HG02884 (cell line): ENCODE data around the gene KCND2.
"Not testable (repeated sequence)": the region's sequence is repeated elsewhere in the genome, so short reads cannot be mapped to it uniquely, and the experiment has no call there.

ENCODE experiments used
- ATAC-seq: cut with Tn5 transposase; IDR thresholded peaks from one replicate; pipeline ENCODE4 v1.9.1; 2021; ENCODE audit warnings: mild to moderate bottlenecking, moderate library complexity; ENCODE audit not compliant: unreplicated experiment

KCND2 gene

DNA sequence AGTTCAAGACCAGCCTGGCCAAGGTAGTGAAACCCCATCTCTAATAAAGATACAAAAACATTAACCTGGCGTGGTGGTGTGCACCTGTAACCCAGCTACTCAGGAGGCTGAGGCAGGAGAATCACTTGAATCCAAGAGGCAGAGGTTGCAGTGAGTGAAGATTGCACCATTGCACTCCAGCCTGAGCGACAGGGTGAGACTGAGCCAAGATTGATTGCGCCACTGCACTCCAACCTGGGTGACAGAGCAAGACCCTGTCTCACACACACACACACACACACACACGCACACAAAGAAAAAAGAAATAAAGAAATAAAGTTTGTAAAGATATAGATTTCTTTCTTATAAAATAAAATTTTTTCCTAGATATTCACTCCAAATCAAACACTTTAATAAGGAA is 305.7 kb downstream of the KCND2 start:
- not testable (repeated sequence) for ATAC-seq

DNA sequence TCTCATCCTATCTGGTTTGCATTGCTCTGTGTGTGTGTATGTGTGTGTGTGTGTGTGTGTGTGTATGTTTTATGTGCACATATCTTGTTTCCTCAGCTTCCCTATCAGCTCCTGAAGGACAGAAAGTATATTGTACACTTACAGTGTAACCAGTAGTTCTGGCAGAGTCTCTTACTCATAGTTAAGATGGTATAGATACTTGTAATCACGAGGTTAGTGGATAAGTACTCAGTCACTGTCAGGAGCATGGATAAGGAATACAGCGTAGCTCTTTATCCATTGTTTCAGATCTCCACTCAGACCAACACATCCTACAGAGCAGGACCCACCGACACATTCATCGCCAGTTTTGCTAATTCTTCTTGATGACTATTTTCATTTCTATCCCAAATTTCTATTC is 309.9 kb downstream of the KCND2 start:
- no peak for ATAC-seq

DNA sequence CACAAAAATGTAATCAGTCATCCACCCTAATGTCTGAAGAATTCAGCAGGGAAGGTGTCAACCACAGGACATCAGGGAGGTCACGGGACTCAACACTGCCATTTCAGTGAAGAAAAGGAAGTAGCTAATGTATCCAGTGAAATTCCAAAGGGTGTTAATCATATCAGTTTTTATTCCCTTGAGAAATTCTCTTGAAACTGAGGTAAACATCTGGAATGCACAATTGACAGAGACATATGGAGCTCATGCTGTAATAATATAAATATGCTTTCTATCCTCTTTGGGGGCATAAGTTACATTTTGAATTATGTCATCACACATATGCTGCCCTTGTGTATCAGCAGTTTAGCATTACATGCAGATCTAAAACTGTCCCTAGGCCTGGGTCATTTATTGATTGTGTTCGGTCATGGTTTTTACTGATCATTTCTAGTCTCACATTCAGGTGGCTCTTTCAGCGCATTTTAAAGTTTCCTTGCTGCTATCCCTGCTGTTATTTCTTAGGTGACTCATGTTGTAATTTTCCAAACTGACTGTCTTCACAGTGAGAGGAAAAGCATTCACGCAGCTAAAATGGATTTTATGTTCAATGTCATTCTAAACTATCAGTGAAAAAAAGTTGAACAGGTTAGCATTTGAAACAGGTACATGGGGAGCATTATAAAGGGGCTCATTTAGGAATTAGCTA is 311.1 kb downstream of the KCND2 start:
- no peak for ATAC-seq

DNA sequence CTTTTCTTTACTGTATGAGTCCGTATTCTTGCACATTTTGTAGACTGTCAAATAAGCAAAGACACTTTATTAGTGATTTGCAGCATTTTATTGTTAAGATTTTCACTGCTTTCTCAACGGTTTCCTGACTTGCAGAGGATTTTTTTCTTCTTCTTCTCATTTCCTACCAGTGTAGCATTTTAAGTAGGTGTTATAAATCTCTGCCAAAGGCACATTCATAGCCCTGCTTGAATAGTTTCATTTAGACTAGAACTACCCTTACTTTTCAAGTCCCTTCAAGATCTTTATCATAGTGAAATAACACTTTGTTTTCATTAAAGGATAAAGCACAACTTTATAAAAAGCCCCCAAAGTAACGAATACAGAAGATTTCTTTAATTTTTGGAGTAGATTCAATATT is 313.6 kb downstream of the KCND2 start:
- ATAC-seq: no peak

DNA sequence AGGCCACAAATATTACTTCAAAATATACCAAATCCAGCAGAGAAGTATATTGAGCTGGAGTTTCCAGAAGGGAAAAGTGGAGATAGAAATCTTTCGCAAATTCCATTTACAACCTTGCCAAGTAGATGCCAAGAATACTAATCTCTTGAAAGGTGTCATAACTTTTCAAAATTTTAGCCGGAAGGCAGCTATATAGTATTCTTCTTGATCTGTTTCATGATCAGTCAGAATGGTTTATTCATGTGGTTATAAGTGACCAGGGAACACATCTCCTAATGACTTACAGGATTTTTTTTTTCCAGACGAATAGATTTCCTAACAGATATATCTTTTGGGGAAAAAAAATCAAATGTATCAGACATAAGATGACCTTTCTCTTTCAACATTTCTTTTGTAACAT is 314.3 kb downstream of the KCND2 start:
- no peak for ATAC-seq

DNA sequence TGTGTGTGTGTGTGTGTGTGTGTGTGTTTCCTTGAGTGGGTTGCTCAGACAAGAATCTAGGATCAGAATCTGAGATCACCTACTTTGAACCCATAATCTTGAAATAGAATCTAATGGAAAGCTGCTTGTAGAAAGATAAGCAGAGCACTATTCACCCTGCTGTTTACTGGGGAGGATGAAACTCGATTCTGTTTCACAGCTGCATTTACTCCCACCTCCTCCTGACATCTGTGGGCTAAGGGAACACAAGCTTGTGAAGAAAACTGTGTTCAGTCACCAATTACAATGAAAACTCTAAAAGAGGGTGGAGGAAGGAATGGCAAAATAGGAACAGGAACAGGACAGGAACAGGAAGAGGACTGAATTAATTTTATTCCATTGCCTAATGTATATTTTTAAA is 315.4 kb downstream of the KCND2 start:
- ATAC-seq: no peak

DNA sequence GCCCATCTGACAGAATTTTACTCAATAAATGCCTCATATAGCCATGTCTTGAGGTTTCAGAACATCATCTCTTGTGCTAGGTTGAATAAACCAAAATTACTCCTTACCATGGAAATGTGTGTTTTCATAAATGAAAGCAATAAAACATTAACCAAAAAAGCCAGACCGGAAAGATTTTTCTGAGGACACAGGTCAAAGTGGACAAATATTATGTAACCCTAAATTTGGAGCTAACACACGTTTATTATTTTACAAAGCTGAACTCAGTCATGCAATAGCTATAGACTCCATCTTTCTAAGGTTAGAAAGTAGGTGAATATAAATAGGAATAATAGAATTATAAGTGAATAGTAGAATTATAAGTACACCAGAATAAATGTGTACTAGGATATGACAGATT is 315.9 kb downstream of the KCND2 start:
- no peak for ATAC-seq

DNA sequence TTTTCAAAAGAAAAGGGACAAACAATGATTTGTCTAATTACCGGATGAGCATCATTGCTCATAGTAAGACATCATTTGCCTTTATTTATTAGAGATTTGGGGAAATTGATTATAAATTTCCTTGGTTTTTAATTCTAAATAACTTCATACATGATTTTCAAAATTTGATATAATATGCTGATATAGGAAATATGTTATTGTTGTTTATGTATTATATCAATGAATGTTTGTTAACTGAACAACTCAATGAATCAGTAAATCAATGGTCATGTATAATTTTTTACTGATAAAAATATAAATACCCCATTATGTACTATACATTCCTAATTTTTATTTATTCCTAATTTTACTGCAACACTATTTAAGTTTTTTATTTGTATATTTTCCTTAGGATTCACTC is 327.6 kb downstream of the KCND2 start:
- ATAC-seq: no peak

DNA sequence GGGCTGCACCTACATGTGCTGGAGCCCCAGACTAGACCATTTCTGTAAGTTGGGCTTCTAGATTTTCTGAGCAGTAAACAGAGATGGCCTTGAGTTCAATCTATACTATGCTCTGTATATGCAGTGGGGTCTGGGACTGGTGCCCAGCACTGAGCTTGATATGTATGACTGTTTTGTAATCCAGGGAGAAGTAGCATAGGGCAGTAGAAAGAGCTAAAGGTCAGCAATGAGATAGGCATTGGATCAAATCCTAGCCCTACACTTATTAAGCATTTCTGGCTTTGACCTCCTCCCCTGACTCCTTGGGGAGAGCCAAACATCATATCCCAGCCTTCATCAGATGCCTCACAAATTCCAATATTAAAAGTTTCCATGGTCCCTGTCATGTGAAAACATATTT is 330.4 kb downstream of the KCND2 start:
- no peak for ATAC-seq

DNA sequence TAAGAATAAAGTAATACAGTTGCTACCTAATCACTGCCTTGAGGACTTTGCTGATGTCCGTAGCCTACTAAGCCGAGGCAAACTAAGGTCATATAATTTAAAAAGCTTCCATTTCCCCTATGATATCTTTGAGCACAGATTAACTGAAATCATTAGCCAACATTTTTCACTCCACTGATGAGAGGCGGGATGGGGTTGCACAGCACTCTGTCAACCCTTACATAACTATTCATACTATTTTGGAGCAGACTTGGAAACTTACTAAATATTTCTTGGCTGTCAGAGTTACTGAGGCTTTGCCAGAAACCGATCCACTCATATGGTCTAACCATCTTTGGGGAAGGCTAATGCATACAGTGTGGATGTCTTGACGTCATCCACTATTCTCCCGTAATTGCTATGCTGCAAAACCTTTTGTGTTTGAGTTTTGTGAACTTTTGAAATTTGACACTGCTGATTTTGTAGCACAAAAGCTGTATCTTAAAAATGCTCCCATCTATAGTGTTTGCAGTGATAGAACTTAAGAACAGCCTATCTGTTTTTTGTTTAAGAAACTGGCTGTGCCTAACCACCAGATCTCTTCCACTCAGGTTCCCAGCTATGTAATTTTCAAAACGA is 336.3 kb downstream of the KCND2 start:
- ATAC-seq: no peak

DNA sequence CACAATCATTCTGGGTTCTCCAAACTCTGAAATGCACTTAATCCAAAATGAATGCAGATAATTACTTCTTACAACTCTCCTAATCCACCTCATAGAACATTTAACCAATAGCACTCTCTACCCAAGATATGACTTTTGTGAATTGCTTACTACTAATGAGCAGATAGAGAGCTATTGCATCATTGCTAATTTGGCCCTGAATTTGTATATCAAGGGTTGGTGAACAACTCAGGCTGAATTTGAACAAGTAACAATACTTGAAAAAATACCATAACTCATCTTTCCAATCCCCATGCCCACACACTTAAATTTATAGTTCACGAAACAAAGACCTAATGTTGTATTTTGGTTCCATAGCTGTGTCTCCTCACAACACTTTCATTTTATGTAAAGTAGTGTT is 339.0 kb downstream of the KCND2 start:
- ATAC-seq: no peak

DNA sequence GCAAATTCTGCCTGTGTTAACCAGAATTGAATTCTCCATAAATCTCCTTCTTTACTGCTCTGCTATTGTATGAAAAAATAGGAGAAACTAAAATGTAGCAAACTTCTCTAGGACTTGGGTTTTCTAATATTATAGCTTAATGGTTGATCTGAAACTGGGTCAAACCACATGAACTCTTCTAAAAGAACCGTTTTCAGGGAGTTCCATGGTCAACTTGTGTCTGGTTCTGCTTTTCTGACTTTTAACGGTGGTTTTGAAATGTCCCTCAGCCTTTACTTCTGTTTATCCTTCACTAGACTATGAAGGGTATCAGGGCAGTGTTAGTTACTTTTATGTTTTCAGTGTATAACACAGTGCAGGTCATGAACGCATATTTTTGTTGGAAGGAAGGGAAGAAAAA is 342.7 kb downstream of the KCND2 start:
- ATAC-seq: no peak

DNA sequence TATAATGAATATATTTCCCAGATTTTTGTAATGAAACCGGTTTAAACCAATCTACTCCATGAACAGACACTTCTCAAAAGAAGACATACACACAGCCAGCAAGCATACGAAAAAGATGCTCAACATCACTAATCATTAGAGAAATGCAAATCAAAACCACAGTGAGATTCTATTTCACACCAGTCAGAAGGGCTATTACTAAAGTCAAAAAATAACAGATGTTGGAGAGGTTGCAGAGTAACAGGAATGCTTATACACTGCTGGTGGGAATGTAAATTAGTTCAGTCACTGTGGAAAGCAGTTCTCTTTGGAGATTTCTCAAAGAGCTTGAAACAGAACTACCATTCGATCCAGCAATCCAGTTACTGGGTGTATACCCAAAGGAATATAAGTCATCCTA is 344.3 kb downstream of the KCND2 start:
- ATAC-seq: no peak

DNA sequence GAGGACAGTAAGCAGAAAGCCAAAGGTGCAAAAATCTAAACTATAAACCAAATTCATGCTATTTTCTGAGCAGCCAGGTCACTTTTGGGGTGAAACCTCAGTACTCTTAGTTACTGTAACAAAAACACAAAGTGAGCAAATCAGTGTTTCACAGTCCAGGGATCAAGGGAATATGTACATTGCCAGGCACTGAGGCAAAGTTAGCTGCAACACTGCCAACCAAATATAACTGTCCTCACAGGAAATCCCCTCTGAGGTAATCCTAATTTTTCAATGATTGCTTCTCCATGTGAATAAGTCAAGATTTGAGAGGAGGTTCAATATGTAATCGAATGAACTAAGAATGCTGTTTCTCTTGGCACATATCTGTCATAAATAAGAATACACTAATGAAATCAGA is 355.3 kb downstream of the KCND2 start:
- no peak for ATAC-seq

DNA sequence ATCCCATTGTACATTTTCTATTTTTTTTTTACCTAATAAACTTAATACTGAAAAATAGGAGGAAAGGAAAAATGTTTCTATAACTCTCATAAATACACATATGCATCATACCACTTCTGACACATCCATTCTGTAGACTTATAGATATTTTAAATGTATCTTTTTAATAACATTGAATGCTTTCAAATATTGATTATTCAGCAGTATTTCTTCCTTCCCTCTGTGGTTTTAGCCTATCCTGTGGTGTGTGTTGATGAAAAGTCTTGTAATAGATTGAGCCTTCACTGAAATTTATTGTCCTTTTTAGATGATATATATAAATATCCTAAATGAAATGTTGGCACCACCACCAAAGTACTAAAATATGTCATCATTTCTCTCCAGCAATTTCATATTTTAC is 366.9 kb downstream of the KCND2 start:
- ATAC-seq: no peak

DNA sequence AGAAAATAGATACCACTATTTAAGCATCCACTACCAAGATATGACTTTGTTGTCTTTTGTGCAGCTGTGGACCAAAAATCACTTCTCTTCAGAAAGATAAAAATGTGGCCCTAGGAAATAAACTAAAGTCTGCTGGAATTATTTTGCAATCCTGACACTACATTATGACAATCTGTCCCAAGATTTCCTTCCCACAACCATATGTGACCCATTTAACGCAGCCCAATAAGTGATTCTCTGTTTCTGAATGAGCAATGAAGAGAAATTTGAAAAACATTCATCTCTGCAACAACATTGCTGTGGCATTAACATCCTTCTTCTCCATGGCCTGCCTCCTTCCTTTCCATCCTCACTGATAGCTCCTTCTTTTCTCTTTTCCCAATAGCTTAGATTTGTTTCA is 373.0 kb downstream of the KCND2 start:
- no peak for ATAC-seq

DNA sequence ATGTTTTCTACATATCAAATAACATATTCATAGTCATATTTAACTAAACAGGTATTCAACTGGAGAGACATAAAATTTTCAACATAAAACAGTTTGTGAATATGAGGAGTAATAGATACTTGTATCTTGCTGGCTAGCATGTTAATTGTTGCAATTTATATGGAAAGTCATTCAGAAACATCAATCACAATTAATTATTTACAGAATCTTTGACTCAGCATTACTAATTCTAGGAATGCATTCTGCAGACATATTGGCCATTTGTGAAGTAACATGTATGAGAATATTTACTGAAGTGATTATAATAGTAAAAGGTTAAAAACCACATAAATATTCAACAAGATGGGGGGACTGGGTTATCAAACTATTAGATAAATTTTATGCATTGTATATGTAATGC is 381.3 kb downstream of the KCND2 start:
- ATAC-seq: no peak

DNA sequence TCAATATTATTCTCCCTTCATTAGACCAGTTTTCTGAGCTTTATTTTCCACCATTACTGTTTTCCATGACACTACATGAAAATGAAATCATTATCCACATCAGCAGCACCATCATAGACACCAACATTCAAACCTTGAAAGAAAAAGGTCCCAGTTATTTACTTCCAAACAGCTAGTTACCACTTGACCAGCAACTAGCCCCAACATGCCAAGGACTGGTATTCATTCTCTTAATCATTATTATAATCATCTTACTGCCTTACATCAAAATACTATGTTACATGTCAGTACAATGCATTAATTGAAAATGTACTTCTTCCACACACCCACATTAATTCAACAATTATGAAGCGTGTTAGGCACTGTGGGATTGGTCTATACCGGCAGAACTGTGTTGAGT is 385.5 kb downstream of the KCND2 start:
- no peak for ATAC-seq

DNA sequence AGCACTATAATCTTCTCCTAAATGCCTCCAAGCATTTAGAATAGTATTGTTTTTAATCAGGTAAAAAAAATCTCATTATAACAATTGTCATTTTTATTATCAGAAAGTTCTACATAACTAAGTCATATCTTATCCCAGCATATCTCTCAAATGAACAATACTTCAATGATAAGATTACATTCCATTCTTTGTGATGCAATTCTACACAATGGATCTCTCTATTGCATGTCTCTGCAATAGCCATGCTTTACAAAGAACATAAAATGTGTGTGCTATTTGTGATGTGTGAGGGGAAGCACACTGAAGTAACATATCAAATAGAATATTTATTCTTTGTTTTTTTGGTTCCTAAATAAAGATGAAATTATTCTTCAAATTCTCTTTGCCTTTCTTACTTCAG is 389.3 kb downstream of the KCND2 start:
- no peak for ATAC-seq

DNA sequence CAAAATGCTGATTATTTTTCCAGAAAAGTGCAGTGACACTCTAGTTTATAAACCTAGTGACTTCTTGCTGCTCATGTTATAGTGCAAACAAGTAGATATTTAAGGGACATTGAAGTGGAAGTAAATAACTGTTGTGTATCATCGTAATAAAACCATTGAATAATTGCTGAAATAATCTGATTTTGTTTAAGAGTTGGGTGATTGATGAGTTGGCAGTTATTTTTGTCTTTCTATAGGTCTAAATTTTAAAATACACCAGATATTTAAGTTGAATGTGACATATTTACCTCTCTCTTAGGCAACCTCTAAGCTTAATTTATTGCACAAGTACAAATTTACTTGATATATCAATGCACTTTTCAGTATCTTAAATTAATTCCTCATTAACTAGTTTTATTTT is 392.1 kb downstream of the KCND2 start:
- no peak for ATAC-seq

DNA sequence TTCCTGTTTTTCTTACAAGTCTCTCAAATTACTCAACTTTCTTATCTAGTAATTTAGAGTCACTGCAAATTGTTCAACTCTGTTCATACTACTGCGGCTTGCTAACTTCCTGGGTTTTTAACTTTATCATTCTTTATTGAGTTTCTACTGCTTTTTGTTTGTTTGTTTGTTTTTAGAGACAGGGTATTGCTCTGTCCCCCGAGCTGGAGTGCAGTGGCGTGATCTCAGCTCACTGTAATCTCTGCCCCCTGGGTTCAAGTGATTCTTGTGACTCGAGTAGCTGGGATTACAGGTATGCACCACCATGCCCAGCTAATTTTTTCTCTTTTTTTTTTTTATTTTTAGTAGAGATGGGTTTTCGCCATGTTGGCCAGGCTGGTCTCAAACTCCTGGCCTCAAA is 402.1 kb downstream of the KCND2 start:
- no peak for ATAC-seq

DNA sequence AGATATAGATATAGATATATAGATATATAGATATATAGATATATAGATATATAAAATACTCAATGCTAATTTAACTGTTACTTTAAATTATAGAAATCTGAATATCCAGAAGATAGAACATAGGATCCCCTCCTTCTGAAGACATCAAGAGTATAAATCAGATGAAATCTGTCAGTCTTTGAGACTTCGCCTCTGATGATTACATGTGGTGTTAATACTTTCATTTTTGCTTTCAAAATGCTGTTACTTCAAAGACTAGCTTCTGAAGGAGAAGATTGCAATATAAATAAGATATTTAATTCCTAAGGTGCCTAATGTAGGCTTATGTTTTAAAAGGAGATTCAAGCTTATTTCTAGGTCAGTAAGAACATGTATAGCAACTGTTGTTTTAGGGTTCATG is 404.6 kb downstream of the KCND2 start:
- ATAC-seq: no peak

DNA sequence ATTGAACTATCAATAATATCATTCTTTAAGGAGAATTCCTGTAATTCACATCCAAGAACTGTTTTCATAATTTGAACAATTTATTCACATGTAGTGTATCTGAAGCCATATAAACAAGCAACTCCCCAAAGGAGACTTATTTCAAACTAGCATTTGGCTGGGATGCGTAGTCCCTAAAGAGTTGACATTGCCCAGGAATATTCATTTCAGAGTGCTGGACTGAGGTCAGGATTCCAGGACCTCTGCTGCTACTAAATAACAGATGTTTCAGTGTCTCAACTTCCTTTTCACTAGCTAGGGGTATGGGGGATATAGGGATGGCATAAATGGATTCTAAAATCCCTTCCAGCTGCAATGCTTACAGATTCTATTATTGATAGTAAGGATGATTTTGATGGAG is 408.0 kb downstream of the KCND2 start:
- no peak for ATAC-seq
